ENCODE data around the gene ZNF627. TPM values are rescaled to one million over a fixed set of nuclear protein-coding genes. Genes with fewer than 3 reads are reported as not detected.
"Not testable (repeated sequence)": the region's sequence is repeated elsewhere in the genome, so short reads cannot be mapped to it uniquely, and the experiment has no call there.

Gene ZNF627
- total RNA-seq, 2 donors from 2014 or later, result 5.6 to 13.1 TPM

- no peaks in the 10 kb centered on the region for H3K4me1 ChIP-seq (ENCODE audit: control insufficient read depth in 1 of 2, low read depth in 2 of 2)
- no peak overlapping the region for H3K27ac ChIP-seq
- H3K4me3 ChIP-seq, result no peak overlapping the region
- DNase-seq (ENCODE audit: low spot score) (no peak), ATAC-seq (ENCODE audit: insufficient number of reproducible peaks, low FRiP score, low read depth) (no peak)
- no peak for TF ChIP-seq CTCF (IDR thresholded peaks at IDR 0.05)
- H3K9me3 ChIP-seq, result peaks cover 11% of the 10 kb centered on the region
- peaks cover 35% of the 10 kb centered on the region for H3K36me3 ChIP-seq
- H3K27me3 ChIP-seq (replicated peaks; ENCODE audit: insufficient read depth), result no peaks in the 10 kb centered on the region
These were observed 20.1 kb downstream of the ZNF627 start for GRCh38 chr19:11617180-11618062.

GRCh38 chr19:11620553-11620952 lies 23.3 kb downstream of the ZNF627 start:
- H3K36me3 ChIP-seq, result peaks cover 32% of the 10 kb centered on the region

GRCh38 chr19:11622401-11622800 lies 25.1 kb downstream of the ZNF627 start:
- ATAC-seq (ENCODE audit: insufficient number of reproducible peaks, low FRiP score, low read depth); H3K9me3 ChIP-seq; DNase-seq (ENCODE audit: low spot score); H3K27me3 ChIP-seq (replicated peaks; ENCODE audit: insufficient read depth); H3K27ac ChIP-seq; H3K4me3 ChIP-seq: not testable (repeated sequence)
- Histone ChIP-seq H3K36me3 (peaks cover 15% of the 10 kb centered on the region), H3K4me1 (ENCODE audit: control insufficient read depth in 1 of 2, low read depth in 2 of 2) (peaks cover 0 to 17% of the 10 kb centered on the region in 2 donors)

More at GRCh38 chr19:11620553-11620952, 23.3 kb downstream of the ZNF627 start:
- no peak for TF ChIP-seq CTCF (IDR thresholded peaks at IDR 0.05)
- H3K9me3 ChIP-seq, result peaks cover 11% of the 10 kb centered on the region
- no peaks in the 10 kb centered on the region for H3K27me3 ChIP-seq (replicated peaks; ENCODE audit: insufficient read depth)
- ATAC-seq (ENCODE audit: insufficient number of reproducible peaks, low FRiP score, low read depth), result no peak
- no peak for DNase-seq (ENCODE audit: low spot score)
- no peak overlapping the region for H3K4me3 ChIP-seq
- peaks cover 0 to 17% of the 10 kb centered on the region in 2 donors for H3K4me1 ChIP-seq (ENCODE audit: control insufficient read depth in 1 of 2, low read depth in 2 of 2)
- no peak overlapping the region for H3K27ac ChIP-seq

- Histone ChIP-seq H3K4me3 (peak overlapping the region; percentile 65), H3K9me3 (no peaks in the 10 kb centered on the region), H3K4me1 (ENCODE audit: control insufficient read depth in 1 of 2, low read depth in 2 of 2) (peaks cover 0 to 17% of the 10 kb centered on the region in 2 donors), H3K27ac (peak overlapping the region; percentile 48 to 49), H3K36me3 (peaks cover 8% of the 10 kb centered on the region), H3K27me3 (replicated peaks; ENCODE audit: insufficient read depth) (no peaks in the 10 kb centered on the region)
- TF ChIP-seq CTCF (IDR thresholded peaks at IDR 0.05), result no peak
- no peak for DNase-seq (ENCODE audit: low spot score)
- no peak for ATAC-seq (ENCODE audit: insufficient number of reproducible peaks, low FRiP score, low read depth)
These were observed 26.8 kb downstream of the ZNF627 start for GRCh38 chr19:11624069-11624463.

- Histone ChIP-seq H3K4me3 (no peak overlapping the region), H3K27me3 (replicated peaks; ENCODE audit: insufficient read depth) (no peaks in the 10 kb centered on the region), H3K36me3 (no peaks in the 10 kb centered on the region), H3K27ac (no peak overlapping the region), H3K4me1 (ENCODE audit: control insufficient read depth in 1 of 2, low read depth in 2 of 2) (peaks cover 0 to 17% of the 10 kb centered on the region in 2 donors), H3K9me3 (no peaks in the 10 kb centered on the region)
- ATAC-seq (ENCODE audit: insufficient number of reproducible peaks, low FRiP score, low read depth) (no peak), DNase-seq (ENCODE audit: low spot score) (no peak)
- no peak for TF ChIP-seq CTCF (IDR thresholded peaks at IDR 0.05)
These were observed 29.0 kb downstream of the ZNF627 start for GRCh38 chr19:11626252-11626651.
